Mesothelial cell of epicardium (in vitro differentiated cells): ENCODE measurements around the gene S100A5. TPM values are rescaled to one million over a fixed set of nuclear protein-coding genes. Genes with fewer than 3 reads are reported as not detected.
"Not testable (repeated sequence)": the region's sequence is repeated elsewhere in the genome, so short reads cannot be mapped to it uniquely, and the experiment has no call there.

Experiments
- DNase-seq, 2 experiments: peaks; one replicate each; pipeline ENCODE4 v3.0.0; 2021; ENCODE audit warnings: low spot score in 2 of 2; ENCODE audit not compliant: unreplicated experiment in 2 of 2
- H3K27ac Mint-ChIP-seq: 2 replicates; pipeline ENCODE4 v1.8.0; 2021; ENCODE audit warnings: mixed read lengths
- H3K27me3 Mint-ChIP-seq: 2 replicates; pipeline ENCODE4 v1.8.0; 2021; ENCODE audit warnings: low read depth, mixed read lengths
- H3K36me3 Mint-ChIP-seq: 2 replicates; pipeline ENCODE4 v1.8.0; 2021; ENCODE audit warnings: mixed read lengths
- H3K4me1 Mint-ChIP-seq: 2 replicates; pipeline ENCODE4 v1.8.0; 2021; ENCODE audit warnings: mixed read lengths
- H3K4me3 Mint-ChIP-seq: 2 replicates; pipeline ENCODE4 v1.8.0; 2021; ENCODE audit warnings: mild to moderate bottlenecking, moderate library complexity, mixed read lengths
- H3K9me3 Mint-ChIP-seq: 2 replicates; pipeline ENCODE4 v1.8.0; 2021; ENCODE audit warnings: mixed read lengths
- total RNA-seq: library from RNA; stranded (reverse); gene quantifications from 3 replicates; pipeline ENCODE4 v1.2.1, GENCODE V29; 2021
- TF ChIP-seq, protein P1 (sequence below): fragments of 200-600 bp; sonication (generic); IDR thresholded peaks from one replicate; pipeline ENCODE4 v1.5.0; 2021; ENCODE audit warnings: antibody characterized with exemption; ENCODE audit not compliant: unreplicated experiment

S100A5 gene
- total RNA-seq, 1 donor from 2014 or later: not detected

DNA sequence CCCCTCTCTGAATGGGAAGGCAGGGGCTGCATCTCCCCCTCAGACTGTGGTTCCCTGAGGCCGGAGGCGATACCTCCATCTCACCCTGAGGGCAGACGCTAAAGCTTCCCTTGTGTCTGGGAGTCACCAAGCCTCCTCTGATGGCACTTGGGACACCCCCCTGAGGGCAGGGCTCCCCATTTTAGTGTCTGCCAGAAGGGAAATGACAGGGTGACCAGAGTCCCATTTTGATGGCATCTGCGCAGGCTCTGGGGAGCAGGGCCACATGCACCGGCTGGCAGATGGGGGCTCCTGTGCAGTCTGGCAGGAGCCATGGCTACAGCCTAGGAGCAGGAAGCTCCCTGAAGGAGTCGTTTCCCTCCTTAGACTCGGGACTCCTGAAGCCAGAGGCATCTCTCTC lies 23.3 kb upstream of the S100A5 start:
- H3K27ac Mint-ChIP-seq: no peak overlapping the region

DNA sequence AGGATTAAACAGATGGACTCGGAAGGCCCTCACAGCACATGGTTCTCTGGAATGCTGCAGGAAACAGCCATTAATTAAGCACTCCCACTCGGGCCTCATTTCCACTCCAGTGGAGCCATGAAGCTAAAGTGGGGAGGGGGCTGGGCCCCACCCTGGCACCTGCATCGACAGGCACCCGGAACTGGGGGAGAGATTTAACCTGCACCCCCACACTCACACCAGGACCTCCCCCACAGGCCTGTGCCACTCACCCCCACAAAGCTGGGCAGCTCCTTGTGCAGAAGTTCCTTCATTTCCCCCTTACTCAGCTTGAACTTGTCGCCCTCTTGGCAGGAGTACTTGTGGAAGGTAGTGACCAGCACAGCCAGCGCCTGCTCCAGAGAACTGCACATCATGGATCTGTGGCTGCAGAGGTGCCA lies 22.8 kb upstream of the S100A5 start:
- Mint-ChIP-seq H3K4me3 (no peak overlapping the region), H3K36me3 (no peaks in the 10 kb centered on the region), H3K27me3 (no peaks in the 10 kb centered on the region), H3K27ac (no peak overlapping the region), H3K9me3 (no peaks in the 10 kb centered on the region), H3K4me1 (peaks cover 40% of the 10 kb centered on the region)
- TF ChIP-seq, protein P1, sequence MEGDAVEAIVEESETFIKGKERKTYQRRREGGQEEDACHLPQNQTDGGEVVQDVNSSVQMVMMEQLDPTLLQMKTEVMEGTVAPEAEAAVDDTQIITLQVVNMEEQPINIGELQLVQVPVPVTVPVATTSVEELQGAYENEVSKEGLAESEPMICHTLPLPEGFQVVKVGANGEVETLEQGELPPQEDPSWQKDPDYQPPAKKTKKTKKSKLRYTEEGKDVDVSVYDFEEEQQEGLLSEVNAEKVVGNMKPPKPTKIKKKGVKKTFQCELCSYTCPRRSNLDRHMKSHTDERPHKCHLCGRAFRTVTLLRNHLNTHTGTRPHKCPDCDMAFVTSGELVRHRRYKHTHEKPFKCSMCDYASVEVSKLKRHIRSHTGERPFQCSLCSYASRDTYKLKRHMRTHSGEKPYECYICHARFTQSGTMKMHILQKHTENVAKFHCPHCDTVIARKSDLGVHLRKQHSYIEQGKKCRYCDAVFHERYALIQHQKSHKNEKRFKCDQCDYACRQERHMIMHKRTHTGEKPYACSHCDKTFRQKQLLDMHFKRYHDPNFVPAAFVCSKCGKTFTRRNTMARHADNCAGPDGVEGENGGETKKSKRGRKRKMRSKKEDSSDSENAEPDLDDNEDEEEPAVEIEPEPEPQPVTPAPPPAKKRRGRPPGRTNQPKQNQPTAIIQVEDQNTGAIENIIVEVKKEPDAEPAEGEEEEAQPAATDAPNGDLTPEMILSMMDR: no peak
- DNase-seq: no peak

More for the DNA sequence above, 23.3 kb upstream of the S100A5 start:
- H3K9me3 Mint-ChIP-seq: no peaks in the 10 kb centered on the region
- H3K4me3 Mint-ChIP-seq: no peak overlapping the region
- no peaks in the 10 kb centered on the region for H3K36me3 Mint-ChIP-seq
- no peak for DNase-seq
- TF ChIP-seq, protein P1: no peak
- H3K27me3 Mint-ChIP-seq: no peaks in the 10 kb centered on the region
- H3K4me1 Mint-ChIP-seq: peaks cover 45% of the 10 kb centered on the region

DNA sequence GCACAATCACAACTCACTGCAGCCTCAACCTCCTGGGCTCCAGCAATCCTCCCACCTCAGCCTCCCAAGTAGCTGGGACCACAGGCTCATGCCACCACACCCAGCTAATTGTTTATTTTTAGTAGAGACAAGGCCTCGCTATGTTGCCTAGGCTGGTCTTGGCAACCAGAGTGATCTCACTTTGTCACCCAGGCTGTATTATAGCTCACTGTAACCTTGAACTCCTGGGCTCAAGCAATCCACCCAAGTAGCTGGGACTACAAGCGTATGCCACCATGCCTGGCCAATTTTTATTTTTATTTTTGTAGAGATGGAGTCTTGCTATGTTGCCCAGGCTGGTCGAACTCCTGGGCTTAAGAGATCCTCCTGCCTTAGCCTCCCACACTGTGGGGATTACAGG lies 21.3 kb upstream of the S100A5 start:
- not testable (repeated sequence) for H3K36me3 Mint-ChIP-seq, H3K4me3 Mint-ChIP-seq, H3K27ac Mint-ChIP-seq, H3K9me3 Mint-ChIP-seq, DNase-seq, H3K27me3 Mint-ChIP-seq
- H3K4me1 Mint-ChIP-seq: peaks cover 29% of the 10 kb centered on the region

DNA sequence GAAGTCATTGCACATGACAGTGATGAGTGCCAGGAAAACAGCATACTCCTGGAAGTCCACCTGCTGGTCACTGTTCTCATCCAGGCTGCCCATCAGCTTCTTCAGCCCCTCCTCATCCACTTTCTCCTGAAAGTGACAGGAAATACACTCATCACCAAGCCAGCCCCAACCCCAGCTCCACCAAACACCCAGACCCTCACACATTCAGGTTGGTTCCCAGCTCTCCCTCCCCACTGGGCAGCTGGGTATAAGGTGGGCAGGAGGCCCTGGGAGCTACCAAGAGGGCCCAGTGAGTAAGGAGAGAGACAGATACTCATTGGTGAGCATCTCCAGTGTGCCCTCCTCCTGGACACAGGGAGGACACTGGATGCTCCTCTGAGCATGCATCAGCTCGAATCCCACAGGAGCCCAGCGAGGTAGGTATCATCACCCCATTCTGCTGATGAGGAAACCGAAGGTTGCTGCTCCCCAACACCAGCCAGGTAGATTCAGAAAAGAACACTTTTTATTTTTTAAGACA lies 20.8 kb upstream of the S100A5 start:
- no peak overlapping the region for H3K4me3 Mint-ChIP-seq

DNA sequence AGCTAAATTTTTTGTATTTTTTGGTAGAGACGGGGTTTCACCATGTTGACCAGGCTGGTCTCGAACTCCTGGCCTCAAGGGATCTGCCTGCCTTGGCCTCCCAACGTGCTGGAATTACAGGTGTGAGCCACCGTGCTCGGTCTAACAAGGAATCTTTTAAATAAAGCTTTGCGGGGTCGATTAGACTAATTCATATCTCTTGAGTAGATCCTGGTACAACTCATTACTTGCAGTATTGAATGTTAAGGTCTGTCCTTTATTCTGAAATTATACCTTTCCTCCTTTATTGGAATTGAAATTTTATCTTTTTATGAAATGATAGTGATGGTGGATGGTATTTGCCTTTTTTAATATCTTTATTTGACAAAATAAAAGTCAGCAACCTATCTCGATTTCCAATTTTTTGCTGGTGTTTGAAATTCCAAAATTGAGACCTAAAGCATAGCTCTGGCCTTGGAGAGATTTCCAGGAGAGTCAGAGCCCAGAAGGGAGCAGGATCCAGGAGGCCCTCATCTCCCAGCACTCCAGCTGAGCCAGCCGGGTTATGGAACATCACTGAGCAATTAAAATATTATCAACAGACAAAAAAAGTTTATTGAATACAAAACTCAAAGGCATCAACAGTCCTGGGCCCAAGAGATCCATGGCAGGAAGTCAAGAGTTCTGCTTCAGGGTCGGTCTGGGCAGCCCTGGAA lies 20.2 kb upstream of the S100A5 start:
- Mint-ChIP-seq H3K36me3 (no peaks in the 10 kb centered on the region), H3K4me1 (peaks cover 20% of the 10 kb centered on the region), H3K27me3 (no peaks in the 10 kb centered on the region), H3K9me3 (no peaks in the 10 kb centered on the region), H3K27ac (no peak overlapping the region), H3K4me3 (no peak overlapping the region)
- DNase-seq: no peak
- TF ChIP-seq, protein P1: no peak

More for the DNA sequence above, 20.8 kb upstream of the S100A5 start:
- Mint-ChIP-seq H3K36me3 (no peaks in the 10 kb centered on the region), H3K4me1 (peaks cover 24% of the 10 kb centered on the region), H3K9me3 (no peaks in the 10 kb centered on the region), H3K27me3 (no peaks in the 10 kb centered on the region), H3K27ac (no peak overlapping the region)
- DNase-seq: no peak
- TF ChIP-seq, protein P1: no peak

DNA sequence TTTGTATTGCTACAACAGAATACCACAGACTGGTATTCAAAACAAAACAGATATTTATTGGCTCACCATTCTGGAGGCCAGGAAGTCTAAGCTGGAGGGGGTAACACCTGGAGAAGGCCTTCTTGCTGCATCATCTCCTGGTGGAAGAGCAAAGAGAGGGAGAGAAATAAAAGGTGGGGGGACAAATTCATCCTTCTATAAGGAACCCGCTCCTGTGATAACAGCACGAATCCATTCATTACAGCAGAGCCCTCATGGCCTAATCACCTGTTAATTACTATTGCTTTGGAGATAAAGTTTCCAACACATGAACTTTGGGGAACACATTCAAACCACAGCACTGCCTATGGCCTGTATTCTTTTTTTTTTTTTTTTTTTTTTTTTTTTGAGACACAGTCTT lies 19.5 kb upstream of the S100A5 start:
- TF ChIP-seq, protein P1: no peak
- no peaks in the 10 kb centered on the region for H3K27me3 Mint-ChIP-seq
- peaks cover 14% of the 10 kb centered on the region for H3K4me1 Mint-ChIP-seq
- DNase-seq: no peak
- no peak overlapping the region for H3K27ac Mint-ChIP-seq
- H3K9me3 Mint-ChIP-seq: no peaks in the 10 kb centered on the region
- H3K4me3 Mint-ChIP-seq: no peak overlapping the region
- no peaks in the 10 kb centered on the region for H3K36me3 Mint-ChIP-seq
